HL-60/S4 treated with phorbol 12-myristate 13-acetate at 8.2 ng/mL for 4 days and 3 days (cell line): Measurements from ENCODE around the gene DHRS1.

ENCODE experiments used
- in situ Hi-C: fragments of 300-500 bp; cut with MboI; formaldehyde crosslinking; loops from 2 replicates; pipeline ENCODE4 v1.15.0; 2022; ENCODE audit warnings: low sequenced_read_pairs

DHRS1 gene

GRCh38 chr14:24268225-24268624 is 31.4 kb downstream of the DHRS1 start:
- in situ Hi-C loops = no loop called here

GRCh38 chr14:24267516-24267915 is 32.1 kb downstream of the DHRS1 start:
- in situ Hi-C loops = no loop called here

- in situ Hi-C loops = no loop called here
Observed at GRCh38 chr14:24266344-24267244, 33.0 kb downstream of the DHRS1 start.

- in situ Hi-C loops = no loop called here
Observed at GRCh38 chr14:24264298-24264697, 35.3 kb downstream of the DHRS1 start.

GRCh38 chr14:24263848-24264247 is 35.7 kb downstream of the DHRS1 start:
- in situ Hi-C loops = no loop called here

GRCh38 chr14:24262821-24263733 is 36.5 kb downstream of the DHRS1 start, which contains the start of gene TGM1:
TGM1 (minus strand) TSS chr14:24263177; CDS start chr14:24262352, 825 bp downstream.
- in situ Hi-C loops = no loop called here

GRCh38 chr14:24261969-24262327 is 37.6 kb downstream of the DHRS1 start:
- in situ Hi-C loops = no loop called here

GRCh38 chr14:24261256-24261968 is 38.2 kb downstream of the DHRS1 start:
- in situ Hi-C loops = no loop called here

- in situ Hi-C loops = no loop called here
Observed at GRCh38 chr14:24260780-24261157, 38.8 kb downstream of the DHRS1 start.

- in situ Hi-C loops = no loop called here
Observed at GRCh38 chr14:24260026-24260779, 39.4 kb downstream of the DHRS1 start.

GRCh38 chr14:24259282-24260025 is 40.1 kb downstream of the DHRS1 start:
- in situ Hi-C loops = no loop called here

- in situ Hi-C loops = no loop called here
Observed at GRCh38 chr14:24258548-24259265, 40.9 kb downstream of the DHRS1 start.

GRCh38 chr14:24258119-24258518 is 41.5 kb downstream of the DHRS1 start:
- in situ Hi-C loops = no loop called here

GRCh38 chr14:24256960-24257359 is 42.6 kb downstream of the DHRS1 start:
- in situ Hi-C loops = no loop called here

- in situ Hi-C loops = no loop called here
Observed at GRCh38 chr14:24255931-24256711, 43.5 kb downstream of the DHRS1 start.

- in situ Hi-C loops = no loop called here
Observed at GRCh38 chr14:24255438-24255837, 44.1 kb downstream of the DHRS1 start.

- in situ Hi-C loops = no loop called here
Observed at GRCh38 chr14:24254630-24255392, 44.8 kb downstream of the DHRS1 start.
